Lung (tissue), 12 donors: Measurements from ENCODE around the gene RBPMS2. TPM values are rescaled to one million over a fixed set of nuclear protein-coding genes. Genes with fewer than 3 reads are reported as not detected.

Experiments
- ATAC-seq: fragments of 200-7000 bp; cut with Tn5 transposase; one replicate; pipeline ENCODE4 v1.9.1; 2020; ENCODE audit warnings: moderate number of reproducible peaks; ENCODE audit not compliant: insufficient read depth, low FRiP score
- DNase-seq, 3 donors: peaks; one replicate each; pipeline ENCODE4 v3.0.0-alpha.2; 2013 to 2017
- H3K27ac ChIP-seq, 2 donors: one replicate each; pipeline ENCODE4 v1.5.1; 2013; ENCODE audit warnings: mild to moderate bottlenecking in 2 of 2, moderate library complexity in 2 of 2, control low read depth in 1 of 2, inconsistent platforms in 1 of 2, low read depth in 1 of 2, low read length in 1 of 2
- H3K27me3 ChIP-seq, 3 donors: one replicate each; pipeline ENCODE4 v1.5.1; 2013; ENCODE audit warnings: low read length in 2 of 3; ENCODE audit not compliant: control insufficient read depth in 3 of 3, insufficient read depth in 3 of 3
- H3K36me3 ChIP-seq, 4 donors: one replicate each; pipeline ENCODE4 v1.5.1; 2013; ENCODE audit warnings: low read length in 4 of 4, mild to moderate bottlenecking in 1 of 4, moderate library complexity in 1 of 4; ENCODE audit not compliant: control insufficient read depth in 4 of 4, insufficient read depth in 4 of 4
- H3K4me1 ChIP-seq, 5 donors: one replicate each; pipeline ENCODE4 v1.5.1; 2013; ENCODE audit warnings: low read length in 5 of 5, mild to moderate bottlenecking in 2 of 5, moderate library complexity in 1 of 5; ENCODE audit not compliant: control insufficient read depth in 5 of 5, insufficient read depth in 5 of 5
- H3K4me3 ChIP-seq: one replicate; pipeline ENCODE4 v1.5.1; 2013; ENCODE audit warnings: mild to moderate bottlenecking, control low read depth, moderate library complexity
- H3K9ac ChIP-seq, 2 donors: one replicate each; pipeline ENCODE4 v1.5.1; 2013; ENCODE audit warnings: low read length in 2 of 2, control low read depth in 1 of 2; ENCODE audit not compliant: insufficient read depth in 1 of 2
- H3K9me3 ChIP-seq, 4 donors: one replicate each; pipeline ENCODE4 v1.5.1; 2013; ENCODE audit warnings: low read length in 3 of 4, mild to moderate bottlenecking in 1 of 4, moderate library complexity in 1 of 4; ENCODE audit not compliant: control insufficient read depth in 4 of 4, insufficient read depth in 3 of 4
- CTCF ChIP-seq: IDR thresholded peaks from 2 replicates; pipeline ENCODE4 v1.5.1; 2012; ENCODE audit warnings: mild to moderate bottlenecking; ENCODE audit errors: control extremely low read depth, extremely low read depth
- WGBS, 2 donors: extraction: QIAGEN DNeasy Blood & Tissue Kit; methylation state at CpG; one replicate each; pipeline ENCODE4 v1.1.7; 2013; 5-methylcytosine and 5-hydroxymethylcytosine counted together
- polyA plus RNA-seq, 2 donors: library from polyadenylated mRNA; stranded (reverse); fragments of 200-250 nt; gene quantifications; one replicate each; pipeline ENCODE4 v1.2.1, GENCODE V29; 2013
- total RNA-seq, 2 donors: library from RNA; depleted of rRNA in 1 of 2; stranded (reverse); fragments of >200 nt in 1 of 2; gene quantifications; one replicate each; pipeline ENCODE4 v1.2.1, GENCODE V29; 2014 to 2021
- donor health status: control.
- donor health status: control.
- donor health status: Bipolar disorder and iron deficiency.
- donor health status: healthy.
- donor health status: DM: yes; HTN: yes; CAD: no.

The RBPMS2 gene
- total and polyA plus RNA-seq, 4 donors = 0.68 to 3.9 (median 2.3) TPM

- Histone ChIP-seq H3K9me3 (no peaks in the 10 kb centered on the region), H3K4me1 (peaks cover 10 to 59% (median 46%) of the 10 kb centered on the region in 5 donors), H3K36me3 (peaks cover 0 to 4% (median 1%) of the 10 kb centered on the region in 4 donors), H3K27ac (no peak overlapping the region), H3K9ac (peak overlapping the region in 1 of 2 donors; percentile 76), H3K4me3 (no peak overlapping the region), H3K27me3 (no peaks in the 10 kb centered on the region)
- DNase-seq = no peak
- ATAC-seq = no peak
- no peak for TF ChIP-seq CTCF
- 52 to 58% methylated on average over 3 of the region's 3 CpGs for WGBS, 2 donors
These were observed 74.3 kb downstream of the RBPMS2 start for GRCh38 chr15:64701051-64701450.

DNA sequence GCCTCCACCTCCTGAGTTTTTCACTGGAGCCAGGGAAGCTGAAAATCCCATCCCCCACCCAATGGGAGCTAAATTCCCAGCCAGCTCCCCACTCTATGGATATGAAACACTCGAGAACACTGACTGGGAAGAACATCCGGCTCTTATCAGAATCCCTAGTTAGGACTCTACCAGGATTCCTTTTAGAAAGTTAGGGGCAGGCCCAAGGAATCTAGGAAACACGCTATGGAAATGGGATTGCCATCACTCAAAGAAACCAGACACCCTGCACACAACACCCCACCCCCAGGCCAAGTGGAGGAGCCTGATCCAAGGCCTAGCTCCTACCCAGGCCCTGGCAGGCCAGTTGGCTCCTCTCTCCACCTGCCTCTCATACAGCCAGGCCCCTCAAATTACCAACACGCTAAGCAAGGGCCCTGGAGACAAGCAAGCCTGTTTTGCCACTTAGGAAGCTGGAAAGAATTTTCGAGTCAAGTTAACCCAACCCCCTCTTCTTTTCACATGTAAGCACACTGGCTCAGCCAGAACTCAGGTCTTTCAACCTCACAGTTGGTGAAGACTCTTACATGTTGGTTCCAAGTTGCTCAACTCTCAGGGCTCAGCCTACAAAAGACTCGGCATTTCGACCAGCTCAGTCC is 75.5 kb downstream of the RBPMS2 start:
- peak; percentile 77 to 88 (median 85) for DNase-seq
- H3K27me3 ChIP-seq = no peaks in the 10 kb centered on the region
- 30 to 59% methylated on average over 7 of the region's 7 CpGs for WGBS, 2 donors
- H3K9ac ChIP-seq = peak overlapping the region; percentile 48 to 62
- no peak overlapping the region for H3K4me3 ChIP-seq
- peak overlapping the region; percentile 3 to 73 for H3K27ac ChIP-seq
- H3K4me1 ChIP-seq = peaks cover 12 to 70% (median 55%) of the 10 kb centered on the region in 5 donors
- H3K9me3 ChIP-seq = no peaks in the 10 kb centered on the region
- H3K36me3 ChIP-seq = peaks cover 0 to 4% (median 1%) of the 10 kb centered on the region in 4 donors
- TF ChIP-seq CTCF = no peak
- ATAC-seq = no peak

GRCh38 chr15:64698823-64699222 is 76.6 kb downstream of the RBPMS2 start:
- DNase-seq (peak in 1 of 3 donors; percentile 51), ATAC-seq (no peak)
- H3K4me1 ChIP-seq = peaks cover 12 to 73% (median 54%) of the 10 kb centered on the region in 5 donors
- no peaks in the 10 kb centered on the region for H3K27me3 ChIP-seq
- no peak overlapping the region for H3K4me3 ChIP-seq
- H3K9ac ChIP-seq = no peak overlapping the region
- no peak for TF ChIP-seq CTCF
- peak overlapping the region; percentile 3 to 61 for H3K27ac ChIP-seq
- H3K9me3 ChIP-seq = no peaks in the 10 kb centered on the region
- H3K36me3 ChIP-seq = peaks cover 0 to 4% (median 0%) of the 10 kb centered on the region in 4 donors
